ENCODE results near the gene CLCNKA.

The CLCNKA gene

DNA sequence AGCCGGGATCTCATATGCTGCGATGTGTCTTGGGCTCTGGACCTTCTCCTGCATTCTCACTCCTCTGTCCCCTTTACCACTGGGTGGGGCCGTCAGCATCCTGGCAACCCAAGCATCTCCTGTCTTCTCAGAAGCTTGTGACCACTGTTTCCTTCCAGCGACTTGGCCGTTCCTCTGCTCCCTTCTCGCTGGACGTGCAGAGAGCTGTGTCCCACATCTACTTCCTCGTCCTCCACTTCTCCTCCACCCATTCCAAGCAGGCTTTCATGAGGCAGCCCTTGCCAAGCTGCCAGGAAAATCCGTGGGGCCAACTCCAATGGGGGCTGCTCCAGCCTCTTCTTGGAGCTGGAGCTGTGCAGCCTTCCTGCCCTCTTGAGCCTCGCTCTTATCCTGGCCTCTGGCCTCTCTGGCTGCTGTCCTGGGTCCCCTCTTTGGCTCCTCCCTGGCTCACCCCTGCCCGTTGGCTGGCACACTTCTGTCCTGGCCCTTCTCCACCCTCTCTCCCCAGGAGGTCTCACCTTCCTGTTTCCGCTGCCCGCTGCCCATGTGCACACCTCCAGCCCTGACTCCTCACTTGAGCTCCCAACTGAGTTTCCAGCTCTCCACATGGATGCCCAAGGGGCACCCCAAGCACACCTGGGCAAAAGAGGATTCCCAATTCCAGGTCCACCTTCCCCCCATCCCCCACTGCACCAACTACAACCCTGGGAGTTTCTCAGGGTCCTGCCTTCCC lies 42.9 kb downstream of the CLCNKA start:
- no peak overlapping the region for H3K4me3 ChIP-seq (ENCODE audit: low read depth, low read length)
- H3K27me3 ChIP-seq (ENCODE audit: insufficient read depth, low read length) = no peaks in the 10 kb centered on the region; the same call in 1 of the 2 replicates
- no peak overlapping the region for H3K27ac ChIP-seq (ENCODE audit: low read depth, low read length)
- no peaks in the 10 kb centered on the region for H3K36me3 ChIP-seq (ENCODE audit: insufficient read depth, low read length)
- no peak overlapping the region for H2AFZ ChIP-seq (ENCODE audit: low read length, unreplicated experiment)
- H3K4me1 ChIP-seq (ENCODE audit: control insufficient read depth, insufficient read depth, low read length, unreplicated experiment) = no peaks in the 10 kb centered on the region
- no peaks in the 10 kb centered on the region for H3K79me2 ChIP-seq (ENCODE audit: control insufficient read depth, insufficient read depth, low read length, unreplicated experiment)

GRCh38 chr1:16065269-16065576 lies 43.4 kb downstream of the CLCNKA start:
- H3K27ac ChIP-seq (ENCODE audit: low read depth, low read length) = no peak overlapping the region
- no peaks in the 10 kb centered on the region for H3K79me2 ChIP-seq (ENCODE audit: control insufficient read depth, insufficient read depth, low read length, unreplicated experiment)
- H3K4me3 ChIP-seq (ENCODE audit: low read depth, low read length) = no peak overlapping the region
- H3K27me3 ChIP-seq (ENCODE audit: insufficient read depth, low read length) = no peaks in the 10 kb centered on the region; the same call in 1 of the 2 replicates
- no peaks in the 10 kb centered on the region for H3K36me3 ChIP-seq (ENCODE audit: insufficient read depth, low read length)
- no peak overlapping the region for H2AFZ ChIP-seq (ENCODE audit: low read length, unreplicated experiment)
- no peaks in the 10 kb centered on the region for H3K4me1 ChIP-seq (ENCODE audit: control insufficient read depth, insufficient read depth, low read length, unreplicated experiment)

DNA sequence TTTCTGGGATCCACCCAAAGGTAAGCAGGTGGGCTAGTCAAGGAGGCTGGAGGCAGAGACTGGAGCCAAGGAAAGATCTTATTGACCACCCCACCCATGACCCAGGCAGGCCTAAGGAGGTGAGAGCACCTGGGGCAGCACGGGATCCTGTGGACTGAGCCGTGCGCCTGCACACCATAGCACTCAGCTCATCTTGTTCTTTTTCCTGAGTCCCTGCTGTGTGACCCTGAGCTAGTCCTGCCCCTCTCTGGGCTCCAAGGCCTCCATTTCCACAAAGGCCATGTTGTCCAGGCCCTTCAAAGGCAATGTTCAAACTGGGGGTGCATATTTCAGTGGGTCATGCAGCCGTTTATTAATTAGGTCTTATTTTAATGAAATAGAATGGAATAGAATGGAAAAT lies 44.4 kb downstream of the CLCNKA start:
- no peak overlapping the region for H3K4me3 ChIP-seq (ENCODE audit: low read depth, low read length)
- H3K4me1 ChIP-seq (ENCODE audit: control insufficient read depth, insufficient read depth, low read length, unreplicated experiment) = no peaks in the 10 kb centered on the region
- H3K79me2 ChIP-seq (ENCODE audit: control insufficient read depth, insufficient read depth, low read length, unreplicated experiment) = no peaks in the 10 kb centered on the region
- no peak overlapping the region for H3K27ac ChIP-seq (ENCODE audit: low read depth, low read length)
- no peaks in the 10 kb centered on the region; the same call in 1 of the 2 replicates for H3K27me3 ChIP-seq (ENCODE audit: insufficient read depth, low read length)
- H2AFZ ChIP-seq (ENCODE audit: low read length, unreplicated experiment) = no peak overlapping the region
- no peaks in the 10 kb centered on the region for H3K36me3 ChIP-seq (ENCODE audit: insufficient read depth, low read length)

GRCh38 chr1:16067127-16067768 lies 45.4 kb downstream of the CLCNKA start:
- Histone ChIP-seq H3K4me1 (ENCODE audit: control insufficient read depth, insufficient read depth, low read length, unreplicated experiment) (no peaks in the 10 kb centered on the region), H3K27me3 (ENCODE audit: insufficient read depth, low read length) (no peaks in the 10 kb centered on the region; the same call in 1 of the 2 replicates), H3K4me3 (ENCODE audit: low read depth, low read length) (no peak overlapping the region), H3K36me3 (ENCODE audit: insufficient read depth, low read length) (no peaks in the 10 kb centered on the region), H3K27ac (ENCODE audit: low read depth, low read length) (no peak overlapping the region), H3K79me2 (ENCODE audit: control insufficient read depth, insufficient read depth, low read length, unreplicated experiment) (no peaks in the 10 kb centered on the region), H2AFZ (ENCODE audit: low read length, unreplicated experiment) (no peak overlapping the region)

GRCh38 chr1:16067933-16068332 lies 46.1 kb downstream of the CLCNKA start:
- Histone ChIP-seq H3K4me3 (ENCODE audit: low read depth, low read length) (no peak overlapping the region), H3K27me3 (ENCODE audit: insufficient read depth, low read length) (no peaks in the 10 kb centered on the region; the same call in 1 of the 2 replicates), H3K36me3 (ENCODE audit: insufficient read depth, low read length) (no peaks in the 10 kb centered on the region), H2AFZ (ENCODE audit: low read length, unreplicated experiment) (no peak overlapping the region), H3K27ac (ENCODE audit: low read depth, low read length) (no peak overlapping the region), H3K4me1 (ENCODE audit: control insufficient read depth, insufficient read depth, low read length, unreplicated experiment) (no peaks in the 10 kb centered on the region), H3K79me2 (ENCODE audit: control insufficient read depth, insufficient read depth, low read length, unreplicated experiment) (no peaks in the 10 kb centered on the region)

- H3K4me3 ChIP-seq (ENCODE audit: low read depth, low read length) = no peak overlapping the region
- no peak overlapping the region for H2AFZ ChIP-seq (ENCODE audit: low read length, unreplicated experiment)
- H3K79me2 ChIP-seq (ENCODE audit: control insufficient read depth, insufficient read depth, low read length, unreplicated experiment) = no peaks in the 10 kb centered on the region
- H3K27me3 ChIP-seq (ENCODE audit: insufficient read depth, low read length) = no peaks in the 10 kb centered on the region; the same call in 1 of the 2 replicates
- no peaks in the 10 kb centered on the region for H3K4me1 ChIP-seq (ENCODE audit: control insufficient read depth, insufficient read depth, low read length, unreplicated experiment)
- H3K27ac ChIP-seq (ENCODE audit: low read depth, low read length) = no peak overlapping the region
- no peaks in the 10 kb centered on the region for H3K36me3 ChIP-seq (ENCODE audit: insufficient read depth, low read length)
Measured at GRCh38 chr1:16068356-16069270, 46.8 kb downstream of the CLCNKA start.

DNA sequence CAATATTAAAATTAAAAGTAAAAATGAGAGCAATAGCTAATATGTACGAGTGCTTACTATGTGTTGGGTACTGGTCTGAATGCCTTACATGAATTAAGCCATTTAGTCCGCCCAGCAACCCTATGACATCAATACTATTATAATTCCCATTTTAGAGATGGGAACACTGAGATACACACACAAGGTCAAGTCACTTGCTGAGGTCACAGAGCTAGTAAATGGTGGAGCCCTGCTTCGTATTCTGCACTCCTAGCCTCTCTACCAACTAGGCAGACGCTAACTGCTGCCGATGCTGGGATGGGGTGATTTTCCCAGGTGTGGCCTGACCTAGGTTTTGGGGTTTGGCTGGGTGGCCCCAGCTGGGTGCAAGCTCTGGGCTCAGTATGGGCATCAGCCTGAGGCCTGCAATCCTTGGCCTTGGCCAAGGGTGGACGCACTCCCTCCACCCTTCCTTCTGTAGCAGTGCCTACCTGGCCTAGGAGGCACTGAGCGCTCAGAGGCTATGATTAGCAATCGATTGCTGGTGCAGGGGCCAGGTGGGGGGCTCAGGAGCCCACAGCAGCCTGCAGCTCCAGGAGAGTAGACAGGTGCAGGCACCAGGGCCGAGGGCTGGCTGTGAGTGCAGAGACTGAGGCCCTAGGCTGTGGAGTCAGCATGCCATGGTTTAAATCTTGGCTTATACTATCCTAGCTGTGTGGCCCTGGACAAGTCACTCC lies 49.0 kb downstream of the CLCNKA start:
- Histone ChIP-seq H2AFZ (ENCODE audit: low read length, unreplicated experiment) (no peak overlapping the region), H3K4me3 (ENCODE audit: low read depth, low read length) (no peak overlapping the region), H3K27me3 (ENCODE audit: insufficient read depth, low read length) (no peaks in the 10 kb centered on the region), H3K79me2 (ENCODE audit: control insufficient read depth, insufficient read depth, low read length, unreplicated experiment) (no peaks in the 10 kb centered on the region), H3K27ac (ENCODE audit: low read depth, low read length) (no peak overlapping the region), H3K36me3 (ENCODE audit: insufficient read depth, low read length) (no peaks in the 10 kb centered on the region), H3K4me1 (ENCODE audit: control insufficient read depth, insufficient read depth, low read length, unreplicated experiment) (peaks cover 13% of the 10 kb centered on the region)

GRCh38 chr1:16071614-16072013 lies 49.8 kb downstream of the CLCNKA start:
- Histone ChIP-seq H3K4me3 (ENCODE audit: low read depth, low read length) (no peak overlapping the region), H3K79me2 (ENCODE audit: control insufficient read depth, insufficient read depth, low read length, unreplicated experiment) (no peaks in the 10 kb centered on the region), H3K36me3 (ENCODE audit: insufficient read depth, low read length) (no peaks in the 10 kb centered on the region), H3K27ac (ENCODE audit: low read depth, low read length) (no peak overlapping the region), H3K4me1 (ENCODE audit: control insufficient read depth, insufficient read depth, low read length, unreplicated experiment) (peaks cover 20% of the 10 kb centered on the region), H3K27me3 (ENCODE audit: insufficient read depth, low read length) (no peaks in the 10 kb centered on the region), H2AFZ (ENCODE audit: low read length, unreplicated experiment) (no peak overlapping the region)

- H2AFZ ChIP-seq (ENCODE audit: low read length, unreplicated experiment) = no peak overlapping the region
- H3K27me3 ChIP-seq (ENCODE audit: insufficient read depth, low read length) = no peaks in the 10 kb centered on the region
- H3K4me3 ChIP-seq (ENCODE audit: low read depth, low read length) = no peak overlapping the region
- H3K27ac ChIP-seq (ENCODE audit: low read depth, low read length) = no peak overlapping the region
- no peaks in the 10 kb centered on the region for H3K79me2 ChIP-seq (ENCODE audit: control insufficient read depth, insufficient read depth, low read length, unreplicated experiment)
- H3K36me3 ChIP-seq (ENCODE audit: insufficient read depth, low read length) = no peaks in the 10 kb centered on the region
- H3K4me1 ChIP-seq (ENCODE audit: control insufficient read depth, insufficient read depth, low read length, unreplicated experiment) = peaks cover 25% of the 10 kb centered on the region
Measured at GRCh38 chr1:16072095-16072494, 50.3 kb downstream of the CLCNKA start.

All from ACC112 (cell line).